ENCODE results near the gene PRPF38B.

The PRPF38B gene

GRCh38 chr1:108691942-108692723, at the start of gene PRPF38B:
TSS of gene PRPF38B (plus strand) at chr1:108692310. CDS start at chr1:108692592, 282 bp downstream.
- Histone ChIP-seq H3K9me3 (ENCODE audit: control insufficient read depth, insufficient read depth, low read depth, low read length) (no peaks in the 10 kb centered on the region), H3K9ac (ENCODE audit: low read length) (peak within 1 kb of the TSS; percentile 93), H3K27me3 (ENCODE audit: control insufficient read depth, insufficient read depth, low read length) (no peaks in the 10 kb centered on the region), H3K4me1 (ENCODE audit: control insufficient read depth, insufficient read depth, low read length) (no peaks in the 10 kb centered on the region), H3K36me3 (ENCODE audit: control insufficient read depth, insufficient read depth, low read length) (peaks cover 23% of the 10 kb centered on the region), H3K4me3 (ENCODE audit: low read depth, low read length) (peak within 1 kb of the TSS; percentile 80), H3K27ac (ENCODE audit: low read depth, low read length) (peak within 1 kb of the TSS; percentile 90)

GRCh38 chr1:108643492-108644335, 48.4 kb upstream of the PRPF38B start:
- no peaks in the 10 kb centered on the region for H3K4me1 ChIP-seq (ENCODE audit: control insufficient read depth, insufficient read depth, low read length)

GRCh38 chr1:108644984-108645383, 47.1 kb upstream of the PRPF38B start:
- Histone ChIP-seq H3K4me1 (ENCODE audit: control insufficient read depth, insufficient read depth, low read length) (no peaks in the 10 kb centered on the region), H3K36me3 (ENCODE audit: control insufficient read depth, insufficient read depth, low read length) (no peaks in the 10 kb centered on the region), H3K27me3 (ENCODE audit: control insufficient read depth, insufficient read depth, low read length) (no peaks in the 10 kb centered on the region), H3K9me3 (ENCODE audit: control insufficient read depth, insufficient read depth, low read depth, low read length) (no peaks in the 10 kb centered on the region), H3K27ac (ENCODE audit: low read depth, low read length) (no peak overlapping the region), H3K9ac (ENCODE audit: low read length) (no peak overlapping the region), H3K4me3 (ENCODE audit: low read depth, low read length) (no peak overlapping the region)

More at GRCh38 chr1:108643492-108644335, 48.4 kb upstream of the PRPF38B start:
- H3K27me3 ChIP-seq (ENCODE audit: control insufficient read depth, insufficient read depth, low read length), result no peaks in the 10 kb centered on the region
- no peaks in the 10 kb centered on the region for H3K36me3 ChIP-seq (ENCODE audit: control insufficient read depth, insufficient read depth, low read length)
- no peak overlapping the region for H3K9ac ChIP-seq (ENCODE audit: low read length)
- H3K4me3 ChIP-seq (ENCODE audit: low read depth, low read length), result no peak overlapping the region
- H3K27ac ChIP-seq (ENCODE audit: low read depth, low read length), result no peak overlapping the region
- no peaks in the 10 kb centered on the region for H3K9me3 ChIP-seq (ENCODE audit: control insufficient read depth, insufficient read depth, low read depth, low read length)

- Histone ChIP-seq H3K36me3 (ENCODE audit: control insufficient read depth, insufficient read depth, low read length) (no peaks in the 10 kb centered on the region), H3K27me3 (ENCODE audit: control insufficient read depth, insufficient read depth, low read length) (no peaks in the 10 kb centered on the region), H3K9ac (ENCODE audit: low read length) (no peak overlapping the region), H3K27ac (ENCODE audit: low read depth, low read length) (no peak overlapping the region), H3K4me3 (ENCODE audit: low read depth, low read length) (no peak overlapping the region), H3K4me1 (ENCODE audit: control insufficient read depth, insufficient read depth, low read length) (no peaks in the 10 kb centered on the region), H3K9me3 (ENCODE audit: control insufficient read depth, insufficient read depth, low read depth, low read length) (no peaks in the 10 kb centered on the region)
These were observed 46.4 kb upstream of the PRPF38B start for GRCh38 chr1:108645564-108646184.

GRCh38 chr1:108646265-108646647, 45.9 kb upstream of the PRPF38B start:
- Histone ChIP-seq H3K4me3 (ENCODE audit: low read depth, low read length) (no peak overlapping the region), H3K9me3 (ENCODE audit: control insufficient read depth, insufficient read depth, low read depth, low read length) (no peaks in the 10 kb centered on the region), H3K36me3 (ENCODE audit: control insufficient read depth, insufficient read depth, low read length) (no peaks in the 10 kb centered on the region), H3K4me1 (ENCODE audit: control insufficient read depth, insufficient read depth, low read length) (no peaks in the 10 kb centered on the region), H3K27ac (ENCODE audit: low read depth, low read length) (no peak overlapping the region), H3K27me3 (ENCODE audit: control insufficient read depth, insufficient read depth, low read length) (no peaks in the 10 kb centered on the region), H3K9ac (ENCODE audit: low read length) (no peak overlapping the region)

GRCh38 chr1:108646648-108647269, 45.4 kb upstream of the PRPF38B start:
- Histone ChIP-seq H3K4me1 (ENCODE audit: control insufficient read depth, insufficient read depth, low read length) (no peaks in the 10 kb centered on the region), H3K27ac (ENCODE audit: low read depth, low read length) (no peak overlapping the region), H3K27me3 (ENCODE audit: control insufficient read depth, insufficient read depth, low read length) (no peaks in the 10 kb centered on the region), H3K36me3 (ENCODE audit: control insufficient read depth, insufficient read depth, low read length) (no peaks in the 10 kb centered on the region), H3K4me3 (ENCODE audit: low read depth, low read length) (no peak overlapping the region), H3K9me3 (ENCODE audit: control insufficient read depth, insufficient read depth, low read depth, low read length) (no peaks in the 10 kb centered on the region), H3K9ac (ENCODE audit: low read length) (no peak overlapping the region)

GRCh38 chr1:108653431-108654105, 38.5 kb upstream of the PRPF38B start:
- H3K9me3 ChIP-seq (ENCODE audit: control insufficient read depth, insufficient read depth, low read depth, low read length), result no peaks in the 10 kb centered on the region
- H3K27me3 ChIP-seq (ENCODE audit: control insufficient read depth, insufficient read depth, low read length), result no peaks in the 10 kb centered on the region
- H3K36me3 ChIP-seq (ENCODE audit: control insufficient read depth, insufficient read depth, low read length), result no peaks in the 10 kb centered on the region
- H3K27ac ChIP-seq (ENCODE audit: low read depth, low read length), result no peak overlapping the region
- H3K4me1 ChIP-seq (ENCODE audit: control insufficient read depth, insufficient read depth, low read length), result no peaks in the 10 kb centered on the region
- H3K9ac ChIP-seq (ENCODE audit: low read length), result no peak overlapping the region
- no peak overlapping the region for H3K4me3 ChIP-seq (ENCODE audit: low read depth, low read length)

GRCh38 chr1:108657356-108658080, 34.6 kb upstream of the PRPF38B start:
- Histone ChIP-seq H3K36me3 (ENCODE audit: control insufficient read depth, insufficient read depth, low read length) (no peaks in the 10 kb centered on the region), H3K4me3 (ENCODE audit: low read depth, low read length) (no peak overlapping the region), H3K9me3 (ENCODE audit: control insufficient read depth, insufficient read depth, low read depth, low read length) (no peaks in the 10 kb centered on the region), H3K4me1 (ENCODE audit: control insufficient read depth, insufficient read depth, low read length) (peaks cover 4% of the 10 kb centered on the region; the same call in 1 of the 2 replicates), H3K9ac (ENCODE audit: low read length) (no peak overlapping the region), H3K27me3 (ENCODE audit: control insufficient read depth, insufficient read depth, low read length) (peaks cover 18% of the 10 kb centered on the region), H3K27ac (ENCODE audit: low read depth, low read length) (no peak overlapping the region)

- H3K4me3 ChIP-seq (ENCODE audit: low read depth, low read length), result peak within 1 kb of the TSS; percentile 68
- peaks cover 4% of the 10 kb centered on the region; the same call in 1 of the 2 replicates for H3K4me1 ChIP-seq (ENCODE audit: control insufficient read depth, insufficient read depth, low read length)
These were observed 31.0 kb upstream of the PRPF38B start, which contains the start of gene HENMT1 for GRCh38 chr1:108661030-108661609. TSS of gene HENMT1 (minus strand) at chr1:108661093. CDS start at chr1:108659884, 1,209 bp downstream.

More at GRCh38 chr1:108661030-108661609, 31.0 kb upstream of the PRPF38B start, which contains the start of gene HENMT1:
- H3K9me3 ChIP-seq (ENCODE audit: control insufficient read depth, insufficient read depth, low read depth, low read length), result no peaks in the 10 kb centered on the region
- no peaks in the 10 kb centered on the region for H3K36me3 ChIP-seq (ENCODE audit: control insufficient read depth, insufficient read depth, low read length)
- H3K27ac ChIP-seq (ENCODE audit: low read depth, low read length), result peak within 1 kb of the TSS; percentile 72; the same call in 1 of the 2 replicates
- H3K9ac ChIP-seq (ENCODE audit: low read length), result peak within 1 kb of the TSS; percentile 82
- H3K27me3 ChIP-seq (ENCODE audit: control insufficient read depth, insufficient read depth, low read length), result peaks cover 25% of the 10 kb centered on the region

Measured in HUES6 (cell line).